GM18519 (cell line): ENCODE data around the gene MAP9.
"Not testable (repeated sequence)": the region's sequence is repeated elsewhere in the genome, so short reads cannot be mapped to it uniquely, and the experiment has no call there.

ENCODE experiments used
- ATAC-seq: cut with Tn5 transposase; IDR thresholded peaks from one replicate; pipeline ENCODE4 v1.9.1; 2021; ENCODE audit warnings: mild to moderate bottlenecking, moderate library complexity; ENCODE audit not compliant: unreplicated experiment, low FRiP score

Gene MAP9

GRCh38 chr4:155376387-155377268 is at the start of gene MAP9:
Gene MAP9 (minus strand): TSS chr4:155376965. CDS start chr4:155375850, 1,115 bp downstream.
- ATAC-seq: peak; percentile 98

GRCh38 chr4:155424778-155425177 is 48.0 kb upstream of the MAP9 start:
- not testable (repeated sequence) for ATAC-seq

GRCh38 chr4:155423671-155424070 is 46.9 kb upstream of the MAP9 start:
- no peak for ATAC-seq

- ATAC-seq: no peak
These were observed 42.5 kb upstream of the MAP9 start for GRCh38 chr4:155419266-155419665.

- ATAC-seq: no peak
These were observed 38.9 kb upstream of the MAP9 start for GRCh38 chr4:155415662-155416061.

GRCh38 chr4:155413451-155413850 is 36.7 kb upstream of the MAP9 start:
- ATAC-seq: no peak

- no peak for ATAC-seq
These were observed 34.8 kb upstream of the MAP9 start for GRCh38 chr4:155411546-155411945.

GRCh38 chr4:155408796-155409195 is 32.0 kb upstream of the MAP9 start:
- ATAC-seq: no peak

GRCh38 chr4:155407480-155407879 is 30.7 kb upstream of the MAP9 start:
- no peak for ATAC-seq

GRCh38 chr4:155405059-155405458 is 28.3 kb upstream of the MAP9 start:
- no peak for ATAC-seq

- ATAC-seq: no peak
These were observed 27.1 kb upstream of the MAP9 start for GRCh38 chr4:155403886-155404285.

GRCh38 chr4:155402941-155403340 is 26.2 kb upstream of the MAP9 start:
- ATAC-seq: no peak

- ATAC-seq: no peak
These were observed 24.1 kb upstream of the MAP9 start for GRCh38 chr4:155400893-155401292.

GRCh38 chr4:155399974-155400697 is 23.4 kb upstream of the MAP9 start:
- no peak for ATAC-seq

- ATAC-seq: no peak
These were observed 15.9 kb upstream of the MAP9 start for GRCh38 chr4:155392481-155393184.

- no peak for ATAC-seq
These were observed 15.2 kb upstream of the MAP9 start for GRCh38 chr4:155391932-155392331.

GRCh38 chr4:155388162-155388561 is 11.4 kb upstream of the MAP9 start:
- no peak for ATAC-seq

- no peak for ATAC-seq
These were observed 6.8 kb upstream of the MAP9 start for GRCh38 chr4:155383541-155383940.

GRCh38 chr4:155377276-155377675 is 511 bp upstream of the MAP9 start:
- ATAC-seq: no peak

GRCh38 chr4:155371432-155372043 is 5.2 kb downstream of the MAP9 start:
- ATAC-seq: no peak

- ATAC-seq: peak; percentile 68
These were observed 9.2 kb downstream of the MAP9 start for GRCh38 chr4:155367608-155368007.
